ENCODE results near the gene RBBP8. TPM values are rescaled to one million over a fixed set of nuclear protein-coding genes. Genes with fewer than 3 reads are reported as not detected.
A peak's percentile ranks its signal among the peaks of the same experiment; 100 is the strongest.

The RBBP8 gene
- total and polyA plus RNA-seq, 12 donors, result 4.0 to 13.5 (median 7.4) TPM

GRCh38 chr18:23066504-23067039 is 133.4 kb downstream of the RBBP8 start:
- no peak for ATAC-seq
- no peak overlapping the region for H3K4me3 ChIP-seq
- H3K27me3 ChIP-seq, result no peaks in the 10 kb centered on the region
- H3K36me3 ChIP-seq, result no peaks in the 10 kb centered on the region
- TF ChIP-seq, protein P1, sequence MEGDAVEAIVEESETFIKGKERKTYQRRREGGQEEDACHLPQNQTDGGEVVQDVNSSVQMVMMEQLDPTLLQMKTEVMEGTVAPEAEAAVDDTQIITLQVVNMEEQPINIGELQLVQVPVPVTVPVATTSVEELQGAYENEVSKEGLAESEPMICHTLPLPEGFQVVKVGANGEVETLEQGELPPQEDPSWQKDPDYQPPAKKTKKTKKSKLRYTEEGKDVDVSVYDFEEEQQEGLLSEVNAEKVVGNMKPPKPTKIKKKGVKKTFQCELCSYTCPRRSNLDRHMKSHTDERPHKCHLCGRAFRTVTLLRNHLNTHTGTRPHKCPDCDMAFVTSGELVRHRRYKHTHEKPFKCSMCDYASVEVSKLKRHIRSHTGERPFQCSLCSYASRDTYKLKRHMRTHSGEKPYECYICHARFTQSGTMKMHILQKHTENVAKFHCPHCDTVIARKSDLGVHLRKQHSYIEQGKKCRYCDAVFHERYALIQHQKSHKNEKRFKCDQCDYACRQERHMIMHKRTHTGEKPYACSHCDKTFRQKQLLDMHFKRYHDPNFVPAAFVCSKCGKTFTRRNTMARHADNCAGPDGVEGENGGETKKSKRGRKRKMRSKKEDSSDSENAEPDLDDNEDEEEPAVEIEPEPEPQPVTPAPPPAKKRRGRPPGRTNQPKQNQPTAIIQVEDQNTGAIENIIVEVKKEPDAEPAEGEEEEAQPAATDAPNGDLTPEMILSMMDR (IDR thresholded peaks at IDR 0.05), result no peak
- peaks cover 0 to 31% (median 0%) of the 10 kb centered on the region in 9 donors for H3K4me1 ChIP-seq
- intact Hi-C loops (cut with DNase I), result no loop called here
- peaks cover 0 to 11% (median 0%) of the 10 kb centered on the region in 11 donors for H3K9me3 ChIP-seq
- H3K27ac ChIP-seq, result no peak overlapping the region
- DNase-seq, result no peak
- WGBS, 2 donors, result 87 to 90% methylated on average over 5 of the region's 5 CpGs

DNA sequence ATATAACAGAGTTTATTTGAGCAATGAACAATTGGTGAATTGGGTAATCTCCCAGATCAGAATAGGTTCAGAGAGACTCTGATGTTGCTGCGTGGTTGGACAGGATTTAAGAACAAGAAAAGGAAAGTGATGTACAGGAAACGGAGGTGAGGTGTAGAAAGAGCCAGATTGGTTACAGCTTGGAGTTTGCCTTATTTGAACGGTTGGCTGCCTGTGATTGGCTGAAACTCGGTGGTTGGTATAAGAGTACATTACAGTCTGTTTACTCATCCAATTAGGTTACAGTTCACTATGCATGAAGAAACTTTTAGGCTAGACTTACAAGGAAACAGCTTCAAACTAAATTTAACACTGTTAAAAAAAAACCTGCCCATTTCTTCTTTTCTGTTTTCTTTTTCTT is 134.1 kb downstream of the RBBP8 start:
- peaks cover 0 to 38% (median 0%) of the 10 kb centered on the region in 9 donors for H3K4me1 ChIP-seq
- ATAC-seq, result no peak
- H3K27ac ChIP-seq, result no peak overlapping the region
- H3K9me3 ChIP-seq, result peaks cover 0 to 11% (median 0%) of the 10 kb centered on the region in 11 donors
- no peak overlapping the region for H3K4me3 ChIP-seq
- H3K27me3 ChIP-seq, result no peaks in the 10 kb centered on the region
- intact Hi-C loops (cut with DNase I), result no loop called here
- WGBS, 2 donors, result 63 to 78% methylated on average over 4 of the region's 4 CpGs
- no peaks in the 10 kb centered on the region for H3K36me3 ChIP-seq
- TF ChIP-seq, protein P1 (IDR thresholded peaks at IDR 0.05), result no peak
- DNase-seq, result no peak

DNA sequence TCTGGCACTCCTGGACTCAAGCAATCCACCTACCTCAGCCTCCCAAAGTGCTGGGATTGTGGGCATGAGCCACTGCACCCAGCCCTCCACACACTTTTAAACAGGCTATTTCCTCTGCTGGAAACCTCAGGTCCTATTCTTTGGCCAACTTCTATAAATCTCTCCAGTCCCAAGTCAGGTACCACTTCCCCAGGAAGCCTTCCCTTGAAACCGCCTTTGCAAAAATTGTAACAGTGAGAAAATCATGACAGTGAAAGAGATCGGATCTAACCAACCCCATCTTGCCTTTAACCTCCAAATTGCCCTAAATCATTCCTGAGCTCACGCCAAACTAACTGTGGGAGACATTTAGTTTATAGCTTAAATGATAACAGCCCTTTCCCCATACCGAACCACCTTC is 134.9 kb downstream of the RBBP8 start:
- no peaks in the 10 kb centered on the region for H3K36me3 ChIP-seq
- no peak for ATAC-seq
- 89 to 90% methylated on average over 4 of the region's 4 CpGs for WGBS, 2 donors

GRCh38 chr18:23068570-23069310 is 135.6 kb downstream of the RBBP8 start:
- TF ChIP-seq, protein P1 (IDR thresholded peaks at IDR 0.05), result no peak
- intact Hi-C loops (cut with DNase I), result no loop called here
- DNase-seq (no peak), ATAC-seq (no peak)
- Histone ChIP-seq H3K9me3 (peaks cover 0 to 4% (median 0%) of the 10 kb centered on the region in 11 donors), H3K36me3 (no peaks in the 10 kb centered on the region), H3K4me3 (no peak overlapping the region), H3K4me1 (peaks cover 0 to 44% (median 0%) of the 10 kb centered on the region in 9 donors), H3K27ac (peak overlapping the region in 1 of 10 donors; percentile 1), H3K27me3 (no peaks in the 10 kb centered on the region)
- 68 to 74% methylated on average over 7 of the region's 7 CpGs for WGBS, 2 donors

More for the DNA sequence above, 134.9 kb downstream of the RBBP8 start:
- Histone ChIP-seq H3K4me1 (peaks cover 0 to 40% (median 0%) of the 10 kb centered on the region in 9 donors), H3K9me3 (peaks cover 0 to 11% (median 0%) of the 10 kb centered on the region in 11 donors), H3K27me3 (no peaks in the 10 kb centered on the region), H3K4me3 (no peak overlapping the region), H3K27ac (no peak overlapping the region)
- no peak for DNase-seq
- TF ChIP-seq, protein P1 (IDR thresholded peaks at IDR 0.05), result no peak
- intact Hi-C loops (cut with DNase I), result no loop called here

Measured in heart right ventricle (tissue), 16 donors.